Mesenchymal stem cell (in vitro differentiated cells and primary cell): ENCODE data around the gene UFD1.
A peak's percentile ranks its signal among the peaks of the same experiment; 100 is the strongest.

Experiments used
- DNase-seq: peaks from one replicate; pipeline ENCODE4 v3.0.0-alpha.2; 2013
- H2AFZ ChIP-seq: one replicate; pipeline ENCODE4 v1.6.1; 2013; ENCODE audit warnings: low read depth, mild to moderate bottlenecking, control low read depth, inconsistent platforms, low read length, moderate library complexity
- H2AK5ac ChIP-seq: 2 replicates; pipeline ENCODE4 v1.6.1; 2013; ENCODE audit warnings: low read length, moderate library complexity, mild to moderate bottlenecking, inconsistent platforms; ENCODE audit not compliant: severe bottlenecking
- H2BK120ac ChIP-seq: one replicate; pipeline ENCODE4 v1.6.1; 2013; ENCODE audit warnings: low read depth, mild to moderate bottlenecking, inconsistent platforms, low read length, moderate library complexity
- H2BK12ac ChIP-seq, 2 experiments: one replicate each; pipeline ENCODE4 v1.6.1; 2013; ENCODE audit warnings: inconsistent platforms in 2 of 2, low read length in 2 of 2, mild to moderate bottlenecking in 2 of 2, moderate library complexity in 2 of 2, control low read depth in 1 of 2
- H2BK15ac ChIP-seq: one replicate; pipeline ENCODE4 v1.6.1; 2013; ENCODE audit warnings: mild to moderate bottlenecking, low read depth, inconsistent platforms; ENCODE audit not compliant: poor library complexity, severe bottlenecking
- H2BK5ac ChIP-seq: 2 replicates; pipeline ENCODE4 v1.6.1; 2013; ENCODE audit warnings: low read depth, mild to moderate bottlenecking, low read length, control low read depth, inconsistent platforms; ENCODE audit not compliant: poor library complexity, severe bottlenecking
- H3K14ac ChIP-seq, 2 experiments: one replicate each; pipeline ENCODE4 v1.6.1; 2013; ENCODE audit warnings: inconsistent platforms in 2 of 2, low read length in 2 of 2, control low read depth in 1 of 2, mild to moderate bottlenecking in 1 of 2, moderate library complexity in 1 of 2
- H3K18ac ChIP-seq, 2 experiments: one replicate each; pipeline ENCODE4 v1.6.1; 2013; ENCODE audit warnings: inconsistent platforms in 2 of 2, low read length in 2 of 2, control low read depth in 1 of 2, low read depth in 1 of 2, mild to moderate bottlenecking in 1 of 2
- H3K23ac ChIP-seq, 2 experiments: one replicate each; pipeline ENCODE4 v1.6.1; 2013; ENCODE audit warnings: inconsistent platforms in 2 of 2, low read length in 2 of 2, mild to moderate bottlenecking in 2 of 2, moderate library complexity in 2 of 2, control low read depth in 1 of 2
- H3K27ac ChIP-seq: 2 replicates; pipeline ENCODE4 v1.5.1; 2013; ENCODE audit warnings: mild to moderate bottlenecking, moderate library complexity, low read length, control low read depth, inconsistent platforms; ENCODE audit not compliant: poor library complexity, severe bottlenecking
- H3K27me3 ChIP-seq, 2 experiments: 2 replicates each; pipeline versions ENCODE4 v1.6.1 to v1.7.0; 2013; ENCODE audit warnings: low read length in 2 of 2, mild to moderate bottlenecking in 2 of 2, moderate library complexity in 2 of 2, control low read depth in 1 of 2, inconsistent platforms in 1 of 2; ENCODE audit not compliant: control insufficient read depth in 1 of 2, insufficient read depth in 1 of 2
- H3K36me3 ChIP-seq, 2 experiments: 2 replicates each; pipeline versions ENCODE4 v1.6.1 to v1.7.0; 2013; ENCODE audit warnings: low read length in 2 of 2, control low read depth in 1 of 2, inconsistent platforms in 1 of 2, low read depth in 1 of 2, mild to moderate bottlenecking in 1 of 2; ENCODE audit not compliant: insufficient read depth in 2 of 2, control insufficient read depth in 1 of 2
- H3K4ac ChIP-seq, 2 experiments: one replicate each; pipeline ENCODE4 v1.6.1; 2013; ENCODE audit warnings: inconsistent platforms in 2 of 2, low read length in 2 of 2, mild to moderate bottlenecking in 2 of 2, moderate library complexity in 2 of 2, control low read depth in 1 of 2, low read depth in 1 of 2
- H3K4me1 ChIP-seq: 2 replicates; pipeline ENCODE4 v1.6.1; 2013; ENCODE audit warnings: low read depth, low read length, control low read depth; ENCODE audit not compliant: control insufficient read depth, insufficient read depth
- H3K4me2 ChIP-seq: 2 replicates; pipeline ENCODE4 v1.6.1; 2013; ENCODE audit warnings: low read length, mild to moderate bottlenecking, inconsistent platforms; ENCODE audit not compliant: poor library complexity, severe bottlenecking
- H3K4me3 ChIP-seq, 2 experiments: 2 replicates each; pipeline versions ENCODE4 v1.5.1 to v1.7.0; 2013; ENCODE audit warnings: low read length in 2 of 2, mild to moderate bottlenecking in 2 of 2, control low read depth in 1 of 2, low read depth in 1 of 2; ENCODE audit not compliant: insufficient read depth in 1 of 2
- H3K79me1 ChIP-seq: replicated peaks from 2 replicates; pipeline ENCODE4 v1.6.1; 2013; ENCODE audit warnings: mild to moderate bottlenecking, control low read depth, low read length, inconsistent platforms; ENCODE audit not compliant: poor library complexity, severe bottlenecking
- H3K9ac ChIP-seq: 2 replicates; pipeline ENCODE4 v1.7.0; 2013; ENCODE audit warnings: mild to moderate bottlenecking, low read length, moderate library complexity
- H3K9me3 ChIP-seq: 2 replicates; pipeline ENCODE4 v1.7.0; 2013; ENCODE audit warnings: mild to moderate bottlenecking, low read length; ENCODE audit not compliant: control insufficient read depth
- H4K8ac ChIP-seq: one replicate; pipeline ENCODE4 v1.6.1; 2013; ENCODE audit warnings: inconsistent platforms, mild to moderate bottlenecking, low read length, moderate library complexity
- H4K91ac ChIP-seq: one replicate; pipeline ENCODE4 v1.6.1; 2013; ENCODE audit warnings: mild to moderate bottlenecking, low read length, inconsistent platforms
- WGBS: methylation state at CpG from one replicate; pipeline ENCODE4 v1.1.7; 2013; ENCODE audit warnings: mixed read lengths; 5-methylcytosine and 5-hydroxymethylcytosine counted together

The UFD1 gene

DNA sequence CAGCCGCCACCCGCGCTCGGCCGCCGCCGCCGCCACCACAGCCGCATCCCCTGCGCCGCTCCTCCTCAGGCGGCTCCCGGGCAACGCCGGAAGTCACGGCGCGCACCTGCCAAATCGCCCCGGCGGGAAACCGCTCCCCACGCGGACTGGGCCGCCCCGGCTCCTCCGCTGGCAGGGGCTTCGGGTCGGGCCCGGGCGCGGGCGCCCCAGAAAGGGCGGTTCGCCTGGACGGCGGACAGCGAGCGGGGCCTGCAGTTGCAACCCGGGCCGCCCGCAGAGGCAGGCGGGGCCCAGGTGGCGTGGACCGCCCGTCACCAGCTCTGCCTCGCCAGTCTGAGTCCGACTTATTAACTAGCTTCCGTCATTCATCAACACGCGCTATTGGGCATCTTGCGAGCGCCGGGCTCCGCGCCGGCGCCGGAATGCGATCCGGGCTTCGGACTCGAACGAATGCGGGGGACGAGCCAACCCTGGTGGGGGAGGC, 47.3 kb downstream of the UFD1 start, which contains the start of gene HIRA:
HIRA (minus strand) TSS at position 85 of the 484 bp plus-strand sequence. CDS start 257 bp downstream, outside the sequence.
- Histone ChIP-seq H3K14ac (peak within 1 kb of the TSS; percentile 58 to 99), H3K27me3 (no peaks in the 10 kb centered on the region), H2BK12ac (peak within 1 kb of the TSS in 1 of 2 experiments; percentile 45), H2BK5ac (peak within 1 kb of the TSS; percentile 69), H4K91ac (peak within 1 kb of the TSS; percentile 97), H2AK5ac (peak within 1 kb of the TSS; percentile 41), H2AFZ (peak within 1 kb of the TSS; percentile 96), H3K36me3 (peaks cover 16 to 26% of the 10 kb centered on the region in 2 experiments), H3K4me1 (peaks cover 8% of the 10 kb centered on the region), H3K27ac (peak within 1 kb of the TSS; percentile 93), H3K9me3 (no peaks in the 10 kb centered on the region), H3K4ac (peak within 1 kb of the TSS; percentile 96 to 99), H3K4me2 (peak within 1 kb of the TSS; percentile 90), H4K8ac (peak within 1 kb of the TSS; percentile 94), H3K79me1 (peaks cover 12% of the 10 kb centered on the region), H2BK15ac (peak within 1 kb of the TSS; percentile 91), H2BK120ac (peak within 1 kb of the TSS; percentile 77), H3K23ac (peak within 1 kb of the TSS; percentile 64 to 81), H3K18ac (peak within 1 kb of the TSS; percentile 99), H3K9ac (peak within 1 kb of the TSS; percentile 98), H3K4me3 (peak within 1 kb of the TSS; percentile 90 to 98)
- under 1% methylated on average over 58 of the region's 66 CpGs for WGBS
- peak; percentile 85 for DNase-seq

- Histone ChIP-seq H4K91ac (peak overlapping the region; percentile 55), H3K9me3 (no peaks in the 10 kb centered on the region), H3K14ac (peak overlapping the region in 1 of 2 experiments; percentile 53), H2BK15ac (peak overlapping the region; percentile 91), H2AFZ (peak overlapping the region; percentile 78), H2AK5ac (no peak overlapping the region), H3K18ac (peak overlapping the region; percentile 48 to 81), H4K8ac (peak overlapping the region; percentile 94), H3K4me1 (peaks cover 8% of the 10 kb centered on the region), H3K27me3 (no peaks in the 10 kb centered on the region), H3K36me3 (peaks cover 11 to 21% of the 10 kb centered on the region in 2 experiments), H3K4me3 (peak overlapping the region; percentile 88 to 90), H2BK120ac (peak overlapping the region; percentile 71), H3K79me1 (peaks cover 9% of the 10 kb centered on the region), H3K9ac (peak overlapping the region; percentile 93), H3K4ac (peak overlapping the region; percentile 3 to 77), H3K4me2 (peak overlapping the region; percentile 90), H3K27ac (peak overlapping the region; percentile 42), H2BK12ac (peak overlapping the region in 1 of 2 experiments; percentile 45), H3K23ac (peak overlapping the region in 1 of 2 experiments; percentile 81), H2BK5ac (no peak overlapping the region)
- peak; percentile 59 for DNase-seq
- under 1% methylated on average over 51 of the region's 53 CpGs for WGBS
Measured at GRCh38 chr22:19430890-19431541, 48.0 kb downstream of the UFD1 start.

GRCh38 chr22:19429950-19430889, 48.8 kb downstream of the UFD1 start:
- Histone ChIP-seq H2BK12ac (peak overlapping the region in 1 of 2 experiments; percentile 58), H3K4me2 (peak overlapping the region; percentile 90), H3K4ac (peak overlapping the region in 1 of 2 experiments; percentile 32), H3K4me3 (peak overlapping the region; percentile 88 to 90), H2AFZ (no peak overlapping the region), H3K27ac (peak overlapping the region; percentile 42), H3K9ac (peak overlapping the region; percentile 93), H3K14ac (no peak overlapping the region), H3K9me3 (no peaks in the 10 kb centered on the region), H3K79me1 (peaks cover 7% of the 10 kb centered on the region), H3K27me3 (no peaks in the 10 kb centered on the region), H2AK5ac (no peak overlapping the region), H3K36me3 (peaks cover 4 to 14% of the 10 kb centered on the region in 2 experiments), H2BK15ac (no peak overlapping the region), H4K8ac (no peak overlapping the region), H3K18ac (peak overlapping the region in 1 of 2 experiments; percentile 81), H4K91ac (no peak overlapping the region), H2BK120ac (no peak overlapping the region), H2BK5ac (no peak overlapping the region), H3K23ac (no peak overlapping the region), H3K4me1 (peaks cover 8% of the 10 kb centered on the region)
- peak; percentile 73 for DNase-seq
- 51% methylated on average over 9 of the region's 12 CpGs for WGBS
